Kidney (tissue), 14 donors: ENCODE data around the gene INSC. TPM values are rescaled to one million over a fixed set of nuclear protein-coding genes. Genes with fewer than 3 reads are reported as not detected.

ENCODE experiments used
- DNase-seq, 5 donors: peaks; one replicate each; pipeline ENCODE4 v3.0.0-alpha.2; 2013 to 2020
- FAIRE-seq: peaks from 2 replicates; lab custom pipeline; 2012; peaks lifted over from hg19 to GRCh38; lab: Jason Lieb, UNC
- H3K27ac ChIP-seq, 2 donors: one replicate each; pipeline ENCODE4 v1.7.0; 2013; ENCODE audit warnings: low read depth in 2 of 2, low read length in 2 of 2, inconsistent platforms in 1 of 2
- H3K27me3 ChIP-seq: one replicate; pipeline ENCODE4 v1.7.1; 2013; ENCODE audit warnings: low read length, inconsistent platforms; ENCODE audit not compliant: control insufficient read depth, insufficient read depth
- H3K36me3 ChIP-seq, 3 donors: one replicate each; pipeline versions ENCODE4 v1.7.0 to v1.7.1; 2013; ENCODE audit warnings: low read length in 3 of 3, control low read depth in 1 of 3, inconsistent platforms in 1 of 3; ENCODE audit not compliant: insufficient read depth in 3 of 3, control insufficient read depth in 2 of 3
- H3K4me1 ChIP-seq, 3 donors: one replicate each; pipeline versions ENCODE4 v1.7.0 to v1.7.1; 2013; ENCODE audit warnings: low read length in 3 of 3, inconsistent platforms in 1 of 3, low read depth in 1 of 3; ENCODE audit not compliant: control insufficient read depth in 2 of 3, insufficient read depth in 2 of 3
- H3K4me3 ChIP-seq, 3 donors: one replicate each; pipeline versions ENCODE4 v1.7.0 to v1.8.1; 2013; ENCODE audit warnings: low read length in 3 of 3, control low read depth in 1 of 3, inconsistent platforms in 1 of 3
- H3K9ac ChIP-seq, 3 donors: one replicate each; pipeline versions ENCODE4 v1.7.0 to v1.7.1; 2013; ENCODE audit warnings: low read length in 3 of 3, control low read depth in 1 of 3, inconsistent platforms in 1 of 3
- H3K9me3 ChIP-seq, 3 donors: one replicate each; pipeline versions ENCODE4 v1.7.0 to v1.7.1; 2013; ENCODE audit warnings: low read length in 3 of 3, control low read depth in 1 of 3, inconsistent platforms in 1 of 3; ENCODE audit not compliant: control insufficient read depth in 2 of 3, insufficient read depth in 1 of 3
- intact Hi-C: fragments of 100-400 bp; cut with DNase I; formaldehyde crosslinking; loops from one replicate; pipeline ENCODE4 v1.11.1; 2022
- polyA plus RNA-seq: library from polyadenylated mRNA; stranded (reverse); fragments of 350-450 nt; fragmentation: Illumina TruSeq; extraction: RNeasy Lipid Tissue Mini Kit (QIAGEN cat#74804); gene quantifications from one replicate; pipeline ENCODE4 v1.2.3, GENCODE V29; 2014; ENCODE audit warnings: low read depth, low replicate concordance; ENCODE audit not compliant: insufficient read depth
- total RNA-seq: library from RNA; stranded (reverse); fragmentation: NEBNext Ultra II Directional; extraction: Animal tissue kit (Norgen Biotek cat#: 25700); gene quantifications from one replicate; pipeline ENCODE4 v1.2.1, GENCODE V29; 2021
- TF ChIP-seq, protein P1 (sequence below): IDR thresholded peaks from 3 replicates; pipeline ENCODE4 v1.5.1; 2012; ENCODE audit warnings: mild to moderate bottlenecking, moderate library complexity, borderline replicate concordance; ENCODE audit not compliant: insufficient read depth; ENCODE audit errors: extremely low read depth
- donor health status: control.
- donor health status: control.
- donor health status: control.
- donor health status: control.
- donor health status: control.
- donor health status: DM: yes; HTN: yes; CAD: no.
- donor health status: Normal renal cell carcinoma (clear cell type).

Gene INSC
- total and polyA plus RNA-seq, 2 donors from 2014 or later: 0.41 to 1.3 TPM

DNA sequence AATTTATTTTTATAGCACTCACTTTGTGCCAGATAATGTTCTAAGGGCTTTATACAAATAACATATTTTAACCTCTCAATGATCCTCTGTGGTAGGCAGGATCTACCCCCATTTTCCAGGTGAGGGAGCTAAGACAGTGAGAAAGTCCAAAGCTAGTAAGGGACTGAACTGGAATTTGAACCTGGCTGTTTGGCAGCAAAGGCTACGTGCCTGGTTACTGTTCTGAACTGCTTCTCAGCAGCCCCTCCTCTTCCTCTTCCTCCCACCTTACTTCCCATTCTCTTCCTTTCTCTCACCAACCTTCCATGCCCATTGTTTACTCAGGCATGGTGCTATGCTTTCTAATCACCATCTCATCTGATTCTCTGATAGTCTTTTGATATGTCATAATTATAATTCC is 82.0 kb downstream of the INSC start:
- Histone ChIP-seq H3K27me3 (no peaks in the 10 kb centered on the region), H3K4me1 (peaks cover 3 to 62% (median 27%) of the 10 kb centered on the region in 3 donors), H3K36me3 (no peaks in the 10 kb centered on the region), H3K9me3 (no peaks in the 10 kb centered on the region), H3K27ac (peak overlapping the region in 1 of 2 donors; percentile 84), H3K9ac (no peak overlapping the region), H3K4me3 (no peak overlapping the region)
- TF ChIP-seq, protein P1, sequence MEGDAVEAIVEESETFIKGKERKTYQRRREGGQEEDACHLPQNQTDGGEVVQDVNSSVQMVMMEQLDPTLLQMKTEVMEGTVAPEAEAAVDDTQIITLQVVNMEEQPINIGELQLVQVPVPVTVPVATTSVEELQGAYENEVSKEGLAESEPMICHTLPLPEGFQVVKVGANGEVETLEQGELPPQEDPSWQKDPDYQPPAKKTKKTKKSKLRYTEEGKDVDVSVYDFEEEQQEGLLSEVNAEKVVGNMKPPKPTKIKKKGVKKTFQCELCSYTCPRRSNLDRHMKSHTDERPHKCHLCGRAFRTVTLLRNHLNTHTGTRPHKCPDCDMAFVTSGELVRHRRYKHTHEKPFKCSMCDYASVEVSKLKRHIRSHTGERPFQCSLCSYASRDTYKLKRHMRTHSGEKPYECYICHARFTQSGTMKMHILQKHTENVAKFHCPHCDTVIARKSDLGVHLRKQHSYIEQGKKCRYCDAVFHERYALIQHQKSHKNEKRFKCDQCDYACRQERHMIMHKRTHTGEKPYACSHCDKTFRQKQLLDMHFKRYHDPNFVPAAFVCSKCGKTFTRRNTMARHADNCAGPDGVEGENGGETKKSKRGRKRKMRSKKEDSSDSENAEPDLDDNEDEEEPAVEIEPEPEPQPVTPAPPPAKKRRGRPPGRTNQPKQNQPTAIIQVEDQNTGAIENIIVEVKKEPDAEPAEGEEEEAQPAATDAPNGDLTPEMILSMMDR: no peak
- no peak for FAIRE-seq
- no peak for DNase-seq
- intact Hi-C loops: no loop called here

DNA sequence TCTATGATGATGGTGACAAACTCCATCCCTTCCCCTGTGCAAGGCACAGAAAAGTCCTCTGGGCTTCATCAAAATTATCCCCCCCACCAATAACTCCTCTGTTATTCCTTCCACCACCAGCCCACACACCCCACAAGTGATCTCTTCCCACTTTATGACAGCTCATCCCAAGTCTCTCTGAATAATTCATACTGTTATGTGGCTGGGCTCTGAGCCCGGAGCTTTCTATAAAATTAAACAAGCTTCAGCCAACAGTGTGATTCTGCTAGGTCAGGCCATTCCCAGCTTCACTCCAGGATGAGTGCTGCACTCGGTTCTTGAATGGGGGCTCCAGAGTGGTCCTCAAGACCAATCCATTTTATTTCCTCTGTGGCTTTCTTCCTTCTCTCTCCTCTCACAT is 83.0 kb downstream of the INSC start:
- DNase-seq (no peak), FAIRE-seq (no peak)
- H3K9me3 ChIP-seq: no peaks in the 10 kb centered on the region

DNA sequence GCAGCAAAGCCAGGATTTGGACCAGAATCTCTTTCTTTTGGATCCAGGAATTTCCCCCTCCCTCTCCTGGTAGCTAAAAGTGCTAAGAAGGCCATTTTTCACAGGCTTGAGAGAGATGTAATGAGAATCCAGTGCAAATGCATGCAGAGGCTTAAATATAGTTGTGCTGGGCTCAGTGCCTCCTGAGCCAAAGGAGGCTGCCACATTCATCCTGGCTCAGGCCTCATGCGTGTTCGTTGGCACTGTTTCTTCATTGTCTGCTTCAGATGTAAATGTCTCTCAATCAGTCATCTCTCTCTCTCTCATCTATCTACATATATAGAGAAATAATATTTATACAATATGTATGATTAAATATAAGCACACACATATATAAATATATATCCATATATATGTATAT is 83.6 kb downstream of the INSC start:
- Histone ChIP-seq H3K4me1 (peaks cover 3 to 67% (median 30%) of the 10 kb centered on the region in 3 donors), H3K27me3 (no peaks in the 10 kb centered on the region), H3K9me3 (no peaks in the 10 kb centered on the region), H3K4me3 (no peak overlapping the region), H3K36me3 (no peaks in the 10 kb centered on the region), H3K9ac (no peak overlapping the region), H3K27ac (no peak overlapping the region)
- intact Hi-C loops: no loop called here
- TF ChIP-seq, protein P1: no peak
- DNase-seq (no peak), FAIRE-seq (no peak)

More for the DNA sequence above, 83.0 kb downstream of the INSC start:
- Histone ChIP-seq H3K9ac (no peak overlapping the region), H3K4me1 (peaks cover 3 to 62% (median 27%) of the 10 kb centered on the region in 3 donors), H3K27me3 (no peaks in the 10 kb centered on the region), H3K27ac (peak overlapping the region in 1 of 2 donors; percentile 38), H3K4me3 (no peak overlapping the region), H3K36me3 (no peaks in the 10 kb centered on the region)
- TF ChIP-seq, protein P1: no peak
- intact Hi-C loops: no loop called here

DNA sequence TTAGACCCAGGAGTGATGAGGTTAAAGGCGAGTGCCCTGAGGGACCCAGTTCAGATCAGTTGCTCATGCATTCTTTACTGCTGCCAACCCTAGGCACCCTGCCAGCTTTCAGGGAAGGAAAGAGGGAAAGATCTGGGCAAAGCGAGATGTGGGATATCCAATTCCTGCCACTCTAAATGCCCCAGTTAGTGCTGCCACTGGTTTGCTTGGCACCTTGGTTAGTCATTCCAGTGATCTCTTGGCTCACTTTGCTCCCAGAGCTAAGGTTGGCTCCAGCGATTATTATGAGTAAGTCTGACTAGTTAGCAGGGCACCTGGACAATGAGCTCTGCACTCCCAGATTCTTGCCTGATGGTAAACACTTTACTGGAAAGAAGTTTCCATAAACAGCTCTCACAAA is 85.0 kb downstream of the INSC start:
- intact Hi-C loops: no loop called here
- H3K9ac ChIP-seq: no peak overlapping the region
- TF ChIP-seq, protein P1: no peak
- no peaks in the 10 kb centered on the region for H3K27me3 ChIP-seq
- H3K4me3 ChIP-seq: no peak overlapping the region
- no peaks in the 10 kb centered on the region for H3K9me3 ChIP-seq
- DNase-seq (peak in 2 of 5 donors; percentile 25 to 78), FAIRE-seq (peak; percentile 15)
- no peaks in the 10 kb centered on the region for H3K36me3 ChIP-seq
- H3K4me1 ChIP-seq: peaks cover 3 to 60% (median 30%) of the 10 kb centered on the region in 3 donors
- H3K27ac ChIP-seq: peak overlapping the region; percentile 18 to 39
